K562 (cell line): ENCODE measurements around the gene EIF4E2. TPM values are rescaled to one million over a fixed set of nuclear protein-coding genes. Genes with fewer than 3 reads are reported as not detected.

Experiments
- C11orf30 ChIP-seq: fragments of 450-650 bp; IDR thresholded peaks from 2 replicates; pipeline ENCODE4 v1.6.1; 2016; ENCODE audit warnings: low read depth, mild to moderate bottlenecking
- NBN ChIP-seq: fragments of 450-650 bp; IDR thresholded peaks from 2 replicates; pipeline ENCODE4 v1.6.1; 2016; ENCODE audit warnings: low read depth, mild to moderate bottlenecking
- NCOA2 ChIP-seq, 2 experiments: fragments of 450-650 bp; IDR thresholded peaks; 2 replicates each; pipeline ENCODE4 v1.6.1; 2018; ENCODE audit warnings: mild to moderate bottlenecking in 2 of 2, moderate library complexity in 1 of 2; ENCODE audit not compliant: partially characterized antibody in 2 of 2
- NFIX ChIP-seq: fragments of 250-450 bp; sonication (Bioruptor Pico); IDR thresholded peaks from 2 replicates; pipeline ENCODE4 v1.4.0; 2020; ENCODE audit warnings: low read depth, mild to moderate bottlenecking, moderate library complexity
- RFX7 ChIP-seq: fragments of 250-450 bp; sonication (Bioruptor Pico); IDR thresholded peaks from 2 replicates; pipeline ENCODE4 v1.5.1; 2021; ENCODE audit warnings: mild to moderate bottlenecking
- U2AF1 ChIP-seq: fragments of 200-400 bp; formaldehyde crosslinking; optimal IDR thresholded peaks from 2 replicates; pipeline ENCODE3; 2017; ENCODE audit warnings: mild to moderate bottlenecking, low read depth, low read length, moderate library complexity
- ZBTB11 ChIP-seq, 3 experiments: fragments of 200-800 bp in 1 of 3; fragments of 250-450 bp in 1 of 3; fragments of 450-650 bp in 1 of 3; sonication (Bioruptor Pico) in 1 of 3; sonication (Bioruptor generic) in 1 of 3; formaldehyde crosslinking in 1 of 3; IDR thresholded peaks; 2 replicates each; pipeline versions ENCODE4 v1.6.1 to v1.8.0; 2016 to 2022; ENCODE audit warnings: mild to moderate bottlenecking in 2 of 3, missing genetic modification characterization in 2 of 3, missing compliant biosample characterization in 1 of 3, moderate library complexity in 1 of 3
- ZNF717 ChIP-seq: fragments of 250-450 bp; sonication (Bioruptor Pico); IDR thresholded peaks from 2 replicates; pipeline ENCODE4 v1.5.0; 2021
- polyA plus RNA-seq, 8 experiments: library from polyadenylated mRNA; depleted of rRNA in 4 of 8; stranded (reverse) in 5 of 8; unstranded in 3 of 8; fragments of >200 nt; fragmentation: Nextera tagmentation in 2 of 8; fragmentation: Illumina TruSeq in 1 of 8; extraction: Ambion mirVana in 2 of 8; extraction: Trizol in 1 of 8; gene quantifications; 2 replicates each; pipeline versions ENCODE4 v1.2.1 to v1.2.3, GENCODE V29; 2011 to 2014; ENCODE audit warnings: inconsistent platforms in 1 of 8, missing spikeins in 1 of 8
- total RNA-seq, 7 experiments: library from RNA; depleted of rRNA in 6 of 7; stranded (reverse); fragments of >200 nt in 6 of 7; fragmentation: Illumina TruSeq in 2 of 7; extraction: Trizol in 2 of 7; gene quantifications; 2 replicates each; pipeline versions ENCODE4 v1.2.1 to v1.2.3, GENCODE V29; 2011 to 2021; ENCODE audit warnings: low replicate concordance in 1 of 7
- TF ChIP-seq, protein P1 (sequence below): fragments of 450-650 bp; IDR thresholded peaks from 2 replicates; pipeline ENCODE4 v1.6.1; 2016; ENCODE audit warnings: mild to moderate bottlenecking, moderate library complexity
- TF ChIP-seq, protein P2 (sequence below): conservative IDR thresholded peaks from 2 replicates; pipeline ENCODE4 v1.6.1; 2011; ENCODE audit warnings: low read depth, mild to moderate bottlenecking, low read length; ENCODE audit not compliant: control insufficient read depth

EIF4E2 gene
- total and polyA plus RNA-seq, 9 of the 15 experiments (the other 6 are each of a cell fraction or from before 2014, with no cell fraction given), result 33.9 to 169 (median 77.5) TPM

GRCh38 chr2:232550354-232551249, at the start of gene EIF4E2, which contains the start of gene TIGD1 (continued):
- TF ChIP-seq, protein P1, sequence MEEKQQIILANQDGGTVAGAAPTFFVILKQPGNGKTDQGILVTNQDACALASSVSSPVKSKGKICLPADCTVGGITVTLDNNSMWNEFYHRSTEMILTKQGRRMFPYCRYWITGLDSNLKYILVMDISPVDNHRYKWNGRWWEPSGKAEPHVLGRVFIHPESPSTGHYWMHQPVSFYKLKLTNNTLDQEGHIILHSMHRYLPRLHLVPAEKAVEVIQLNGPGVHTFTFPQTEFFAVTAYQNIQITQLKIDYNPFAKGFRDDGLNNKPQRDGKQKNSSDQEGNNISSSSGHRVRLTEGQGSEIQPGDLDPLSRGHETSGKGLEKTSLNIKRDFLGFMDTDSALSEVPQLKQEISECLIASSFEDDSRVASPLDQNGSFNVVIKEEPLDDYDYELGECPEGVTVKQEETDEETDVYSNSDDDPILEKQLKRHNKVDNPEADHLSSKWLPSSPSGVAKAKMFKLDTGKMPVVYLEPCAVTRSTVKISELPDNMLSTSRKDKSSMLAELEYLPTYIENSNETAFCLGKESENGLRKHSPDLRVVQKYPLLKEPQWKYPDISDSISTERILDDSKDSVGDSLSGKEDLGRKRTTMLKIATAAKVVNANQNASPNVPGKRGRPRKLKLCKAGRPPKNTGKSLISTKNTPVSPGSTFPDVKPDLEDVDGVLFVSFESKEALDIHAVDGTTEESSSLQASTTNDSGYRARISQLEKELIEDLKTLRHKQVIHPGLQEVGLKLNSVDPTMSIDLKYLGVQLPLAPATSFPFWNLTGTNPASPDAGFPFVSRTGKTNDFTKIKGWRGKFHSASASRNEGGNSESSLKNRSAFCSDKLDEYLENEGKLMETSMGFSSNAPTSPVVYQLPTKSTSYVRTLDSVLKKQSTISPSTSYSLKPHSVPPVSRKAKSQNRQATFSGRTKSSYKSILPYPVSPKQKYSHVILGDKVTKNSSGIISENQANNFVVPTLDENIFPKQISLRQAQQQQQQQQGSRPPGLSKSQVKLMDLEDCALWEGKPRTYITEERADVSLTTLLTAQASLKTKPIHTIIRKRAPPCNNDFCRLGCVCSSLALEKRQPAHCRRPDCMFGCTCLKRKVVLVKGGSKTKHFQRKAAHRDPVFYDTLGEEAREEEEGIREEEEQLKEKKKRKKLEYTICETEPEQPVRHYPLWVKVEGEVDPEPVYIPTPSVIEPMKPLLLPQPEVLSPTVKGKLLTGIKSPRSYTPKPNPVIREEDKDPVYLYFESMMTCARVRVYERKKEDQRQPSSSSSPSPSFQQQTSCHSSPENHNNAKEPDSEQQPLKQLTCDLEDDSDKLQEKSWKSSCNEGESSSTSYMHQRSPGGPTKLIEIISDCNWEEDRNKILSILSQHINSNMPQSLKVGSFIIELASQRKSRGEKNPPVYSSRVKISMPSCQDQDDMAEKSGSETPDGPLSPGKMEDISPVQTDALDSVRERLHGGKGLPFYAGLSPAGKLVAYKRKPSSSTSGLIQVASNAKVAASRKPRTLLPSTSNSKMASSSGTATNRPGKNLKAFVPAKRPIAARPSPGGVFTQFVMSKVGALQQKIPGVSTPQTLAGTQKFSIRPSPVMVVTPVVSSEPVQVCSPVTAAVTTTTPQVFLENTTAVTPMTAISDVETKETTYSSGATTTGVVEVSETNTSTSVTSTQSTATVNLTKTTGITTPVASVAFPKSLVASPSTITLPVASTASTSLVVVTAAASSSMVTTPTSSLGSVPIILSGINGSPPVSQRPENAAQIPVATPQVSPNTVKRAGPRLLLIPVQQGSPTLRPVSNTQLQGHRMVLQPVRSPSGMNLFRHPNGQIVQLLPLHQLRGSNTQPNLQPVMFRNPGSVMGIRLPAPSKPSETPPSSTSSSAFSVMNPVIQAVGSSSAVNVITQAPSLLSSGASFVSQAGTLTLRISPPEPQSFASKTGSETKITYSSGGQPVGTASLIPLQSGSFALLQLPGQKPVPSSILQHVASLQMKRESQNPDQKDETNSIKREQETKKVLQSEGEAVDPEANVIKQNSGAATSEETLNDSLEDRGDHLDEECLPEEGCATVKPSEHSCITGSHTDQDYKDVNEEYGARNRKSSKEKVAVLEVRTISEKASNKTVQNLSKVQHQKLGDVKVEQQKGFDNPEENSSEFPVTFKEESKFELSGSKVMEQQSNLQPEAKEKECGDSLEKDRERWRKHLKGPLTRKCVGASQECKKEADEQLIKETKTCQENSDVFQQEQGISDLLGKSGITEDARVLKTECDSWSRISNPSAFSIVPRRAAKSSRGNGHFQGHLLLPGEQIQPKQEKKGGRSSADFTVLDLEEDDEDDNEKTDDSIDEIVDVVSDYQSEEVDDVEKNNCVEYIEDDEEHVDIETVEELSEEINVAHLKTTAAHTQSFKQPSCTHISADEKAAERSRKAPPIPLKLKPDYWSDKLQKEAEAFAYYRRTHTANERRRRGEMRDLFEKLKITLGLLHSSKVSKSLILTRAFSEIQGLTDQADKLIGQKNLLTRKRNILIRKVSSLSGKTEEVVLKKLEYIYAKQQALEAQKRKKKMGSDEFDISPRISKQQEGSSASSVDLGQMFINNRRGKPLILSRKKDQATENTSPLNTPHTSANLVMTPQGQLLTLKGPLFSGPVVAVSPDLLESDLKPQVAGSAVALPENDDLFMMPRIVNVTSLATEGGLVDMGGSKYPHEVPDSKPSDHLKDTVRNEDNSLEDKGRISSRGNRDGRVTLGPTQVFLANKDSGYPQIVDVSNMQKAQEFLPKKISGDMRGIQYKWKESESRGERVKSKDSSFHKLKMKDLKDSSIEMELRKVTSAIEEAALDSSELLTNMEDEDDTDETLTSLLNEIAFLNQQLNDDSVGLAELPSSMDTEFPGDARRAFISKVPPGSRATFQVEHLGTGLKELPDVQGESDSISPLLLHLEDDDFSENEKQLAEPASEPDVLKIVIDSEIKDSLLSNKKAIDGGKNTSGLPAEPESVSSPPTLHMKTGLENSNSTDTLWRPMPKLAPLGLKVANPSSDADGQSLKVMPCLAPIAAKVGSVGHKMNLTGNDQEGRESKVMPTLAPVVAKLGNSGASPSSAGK, result peak; percentile 95
- TF ChIP-seq ZBTB11 (CRISPR knock-in tag; IDR thresholded peaks at IDR 0.05), result peak; percentile 93 to 99 (median 98)
- no peak for TF ChIP-seq NFIX (CRISPR knock-in tag)
- TF ChIP-seq ZNF717, result no peak
- TF ChIP-seq U2AF1, result no peak
- TF ChIP-seq, protein P2, sequence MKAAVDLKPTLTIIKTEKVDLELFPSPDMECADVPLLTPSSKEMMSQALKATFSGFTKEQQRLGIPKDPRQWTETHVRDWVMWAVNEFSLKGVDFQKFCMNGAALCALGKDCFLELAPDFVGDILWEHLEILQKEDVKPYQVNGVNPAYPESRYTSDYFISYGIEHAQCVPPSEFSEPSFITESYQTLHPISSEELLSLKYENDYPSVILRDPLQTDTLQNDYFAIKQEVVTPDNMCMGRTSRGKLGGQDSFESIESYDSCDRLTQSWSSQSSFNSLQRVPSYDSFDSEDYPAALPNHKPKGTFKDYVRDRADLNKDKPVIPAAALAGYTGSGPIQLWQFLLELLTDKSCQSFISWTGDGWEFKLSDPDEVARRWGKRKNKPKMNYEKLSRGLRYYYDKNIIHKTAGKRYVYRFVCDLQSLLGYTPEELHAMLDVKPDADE, result 0 out of 2 replicates have a peak, but pooled peaks have one; percentile 13
- TF ChIP-seq NBN, result no peak
- TF ChIP-seq NCOA2 (IDR thresholded peaks at IDR 0.05; ENCODE audit: partially characterized antibody in 2 of 2), result no peak
- no peak for TF ChIP-seq RFX7 (CRISPR knock-in tag)
- TF ChIP-seq C11orf30, result peak; percentile 75
